Ascending aorta (tissue), 2 donors: ENCODE data around the gene PRR23A. TPM values are rescaled to one million over a fixed set of nuclear protein-coding genes. Genes with fewer than 3 reads are reported as not detected.
"Not testable (repeated sequence)": the region's sequence is repeated elsewhere in the genome, so short reads cannot be mapped to it uniquely, and the experiment has no call there.

Source experiments
- DNase-seq, 2 donors: peaks; one replicate each; pipeline ENCODE4 v3.0.0-alpha.2; 2019; ENCODE audit warnings: low spot score in 2 of 2
- H3K27ac ChIP-seq, 2 donors: fragments of 200-600 bp; sonication (generic); one replicate each; pipeline ENCODE4 v1.5.1; 2016 to 2017; ENCODE audit warnings: mild to moderate bottlenecking in 1 of 2
- H3K27me3 ChIP-seq: fragments of 200-600 bp; sonication (generic); one replicate; pipeline ENCODE4 v1.5.1; 2017
- H3K36me3 ChIP-seq, 2 donors: fragments of 200-600 bp; sonication (generic); one replicate each; pipeline ENCODE4 v1.5.1; 2016
- H3K4me1 ChIP-seq, 2 donors: fragments of 200-600 bp; sonication (generic); one replicate each; pipeline ENCODE4 v1.5.1; 2016 to 2017; ENCODE audit warnings: mild to moderate bottlenecking in 1 of 2
- H3K4me3 ChIP-seq, 2 donors: fragments of 200-600 bp; sonication (generic); one replicate each; pipeline ENCODE4 v1.5.1; 2016 to 2017; ENCODE audit warnings: mild to moderate bottlenecking in 1 of 2
- H3K9me3 ChIP-seq, 2 donors: fragments of 200-600 bp; sonication (generic); one replicate each; pipeline ENCODE4 v1.5.1; 2016
- intact Hi-C: fragments of 100-400 bp; cut with DNase I; formaldehyde crosslinking; loops from one replicate; pipeline ENCODE4 v1.15.1; 2023
- total RNA-seq: library from RNA; depleted of rRNA; stranded (reverse); fragments of >200 nt; gene quantifications from one replicate; pipeline ENCODE4 v1.1.0, GENCODE V29; 2016
- TF ChIP-seq, protein P1 (sequence below), 3 experiments: fragments of 200-600 bp in 2 of 3; fragments of 450-650 bp in 1 of 3; sonication (generic) in 2 of 3; IDR thresholded peaks; one replicate each; pipeline ENCODE4 v1.5.1; 2016 to 2019; ENCODE audit warnings: antibody characterized with exemption in 3 of 3, mild to moderate bottlenecking in 1 of 3, moderate library complexity in 1 of 3

Gene PRR23A
- total RNA-seq, 1 donor from 2014 or later: not detected

DNA sequence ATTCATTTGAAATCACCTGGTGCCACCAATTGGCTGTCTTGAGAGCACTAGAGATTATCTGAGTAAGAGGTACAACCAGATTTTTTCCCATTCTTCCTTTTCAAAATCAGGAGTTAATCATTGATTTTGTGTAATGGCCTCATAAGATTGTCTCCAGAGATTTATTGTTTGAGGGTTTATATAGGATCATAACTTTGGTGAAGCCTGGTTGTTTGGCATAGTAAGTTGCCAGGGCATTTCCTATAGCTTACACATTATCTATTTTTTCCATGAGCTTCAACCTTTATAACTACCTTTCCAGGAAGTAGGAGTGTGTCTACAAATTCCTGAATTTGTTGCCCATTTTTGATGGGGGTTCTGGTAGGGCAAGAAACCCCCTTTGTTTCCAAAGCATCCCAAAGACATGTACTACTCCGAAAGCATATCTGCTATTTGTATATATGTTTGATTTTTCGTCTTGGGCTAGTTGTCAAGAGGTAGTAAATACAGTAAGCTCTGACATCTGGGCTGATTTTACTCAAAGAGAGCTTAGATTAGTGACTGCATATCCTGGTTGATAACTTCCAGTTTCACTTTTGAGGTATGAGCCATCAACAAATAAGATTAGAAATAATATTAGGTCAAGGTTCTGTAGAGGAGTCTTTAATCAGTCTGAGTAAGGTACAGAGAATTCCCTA lies 26.4 kb upstream of the PRR23A start:
- no peak overlapping the region for H3K4me3 ChIP-seq
- TF ChIP-seq, protein P1, sequence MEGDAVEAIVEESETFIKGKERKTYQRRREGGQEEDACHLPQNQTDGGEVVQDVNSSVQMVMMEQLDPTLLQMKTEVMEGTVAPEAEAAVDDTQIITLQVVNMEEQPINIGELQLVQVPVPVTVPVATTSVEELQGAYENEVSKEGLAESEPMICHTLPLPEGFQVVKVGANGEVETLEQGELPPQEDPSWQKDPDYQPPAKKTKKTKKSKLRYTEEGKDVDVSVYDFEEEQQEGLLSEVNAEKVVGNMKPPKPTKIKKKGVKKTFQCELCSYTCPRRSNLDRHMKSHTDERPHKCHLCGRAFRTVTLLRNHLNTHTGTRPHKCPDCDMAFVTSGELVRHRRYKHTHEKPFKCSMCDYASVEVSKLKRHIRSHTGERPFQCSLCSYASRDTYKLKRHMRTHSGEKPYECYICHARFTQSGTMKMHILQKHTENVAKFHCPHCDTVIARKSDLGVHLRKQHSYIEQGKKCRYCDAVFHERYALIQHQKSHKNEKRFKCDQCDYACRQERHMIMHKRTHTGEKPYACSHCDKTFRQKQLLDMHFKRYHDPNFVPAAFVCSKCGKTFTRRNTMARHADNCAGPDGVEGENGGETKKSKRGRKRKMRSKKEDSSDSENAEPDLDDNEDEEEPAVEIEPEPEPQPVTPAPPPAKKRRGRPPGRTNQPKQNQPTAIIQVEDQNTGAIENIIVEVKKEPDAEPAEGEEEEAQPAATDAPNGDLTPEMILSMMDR (IDR thresholded peaks at IDR 0.05): no peak
- H3K27ac ChIP-seq: no peak overlapping the region
- H3K4me1 ChIP-seq: no peaks in the 10 kb centered on the region
- H3K9me3 ChIP-seq: no peaks in the 10 kb centered on the region
- H3K27me3 ChIP-seq: no peaks in the 10 kb centered on the region
- no peaks in the 10 kb centered on the region for H3K36me3 ChIP-seq
- intact Hi-C loops: no loop called here
- DNase-seq: no peak

DNA sequence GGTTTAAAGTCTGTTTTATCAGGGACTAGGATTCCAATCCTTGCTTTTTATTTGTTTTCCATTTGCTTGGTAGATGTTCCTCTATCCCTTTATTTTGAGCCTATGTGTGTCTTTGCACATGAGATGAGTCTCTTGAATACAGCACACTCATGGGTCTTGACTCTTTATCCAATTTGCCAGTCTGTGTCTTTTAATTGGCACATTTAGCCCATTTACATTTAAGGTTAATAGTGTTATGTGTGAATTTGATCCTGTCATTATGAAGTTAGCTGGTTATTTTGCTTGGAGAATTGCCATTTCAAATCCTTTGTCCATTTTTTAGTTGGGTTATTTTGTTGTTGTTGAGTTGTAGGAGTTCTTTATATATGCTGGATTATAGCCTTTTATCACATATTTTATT lies 24.5 kb upstream of the PRR23A start:
- H3K27me3 ChIP-seq, H3K9me3 ChIP-seq, DNase-seq, H3K36me3 ChIP-seq, H3K4me1 ChIP-seq, intact Hi-C loops, H3K4me3 ChIP-seq, H3K27ac ChIP-seq: not testable (repeated sequence)

DNA sequence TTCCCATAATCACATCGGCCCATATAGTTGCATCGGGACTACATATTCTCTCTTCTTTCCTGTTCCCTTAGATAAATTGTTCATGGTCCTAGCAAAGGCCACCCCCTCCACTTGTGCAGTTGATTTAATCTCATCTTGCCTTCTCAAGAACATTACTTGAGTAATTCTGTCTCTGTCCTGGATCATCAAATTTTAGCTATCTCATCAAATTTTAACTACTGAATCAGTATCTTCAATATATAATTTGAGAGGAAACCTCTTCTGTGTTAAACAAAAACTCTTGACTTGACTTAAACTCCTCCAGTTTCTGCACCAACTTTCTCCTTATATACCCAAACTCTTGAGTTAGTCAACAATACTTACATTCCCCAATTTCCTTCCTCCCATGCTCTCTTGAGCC lies 18.9 kb upstream of the PRR23A start:
- DNase-seq: no peak
- no peak overlapping the region for H3K27ac ChIP-seq
- H3K36me3 ChIP-seq: no peaks in the 10 kb centered on the region
- H3K9me3 ChIP-seq: no peaks in the 10 kb centered on the region
- intact Hi-C loops: no loop called here
- H3K4me3 ChIP-seq: no peak overlapping the region
- H3K27me3 ChIP-seq: no peaks in the 10 kb centered on the region
- TF ChIP-seq, protein P1 (IDR thresholded peaks at IDR 0.05): no peak
- H3K4me1 ChIP-seq: no peaks in the 10 kb centered on the region

DNA sequence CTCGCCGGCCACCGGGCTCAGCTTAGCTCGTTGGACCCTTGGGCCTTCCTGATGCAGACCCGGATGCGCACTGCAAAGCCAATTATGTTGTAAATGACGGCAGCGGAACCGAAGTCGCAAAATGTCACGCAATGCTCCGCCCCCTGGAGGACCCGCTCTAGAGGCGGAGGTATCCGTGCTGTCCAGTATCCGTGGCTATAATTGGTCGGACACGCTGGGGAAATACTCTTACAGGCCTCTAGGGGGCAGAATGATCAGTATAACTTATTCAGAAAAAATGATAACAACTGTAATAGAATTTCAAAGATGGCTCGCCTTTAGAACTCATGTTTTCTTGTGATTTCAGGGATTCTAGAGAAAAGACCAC lies 14.8 kb upstream of the PRR23A start, which contains the start of gene PRR23B:
TSS of gene PRR23B (minus strand) at position 59 of the 367 bp plus-strand sequence. CDS start 265 bp downstream, outside the sequence.
- DNase-seq: no peak
- Histone ChIP-seq H3K36me3 (no peaks in the 10 kb centered on the region), H3K27me3 (no peaks in the 10 kb centered on the region), H3K9me3 (no peaks in the 10 kb centered on the region), H3K4me1 (no peaks in the 10 kb centered on the region), H3K4me3 (no peak within 1 kb of the TSS), H3K27ac (no peak within 1 kb of the TSS)
- TF ChIP-seq, protein P1 (IDR thresholded peaks at IDR 0.05): no peak
- intact Hi-C loops: no loop called here

DNA sequence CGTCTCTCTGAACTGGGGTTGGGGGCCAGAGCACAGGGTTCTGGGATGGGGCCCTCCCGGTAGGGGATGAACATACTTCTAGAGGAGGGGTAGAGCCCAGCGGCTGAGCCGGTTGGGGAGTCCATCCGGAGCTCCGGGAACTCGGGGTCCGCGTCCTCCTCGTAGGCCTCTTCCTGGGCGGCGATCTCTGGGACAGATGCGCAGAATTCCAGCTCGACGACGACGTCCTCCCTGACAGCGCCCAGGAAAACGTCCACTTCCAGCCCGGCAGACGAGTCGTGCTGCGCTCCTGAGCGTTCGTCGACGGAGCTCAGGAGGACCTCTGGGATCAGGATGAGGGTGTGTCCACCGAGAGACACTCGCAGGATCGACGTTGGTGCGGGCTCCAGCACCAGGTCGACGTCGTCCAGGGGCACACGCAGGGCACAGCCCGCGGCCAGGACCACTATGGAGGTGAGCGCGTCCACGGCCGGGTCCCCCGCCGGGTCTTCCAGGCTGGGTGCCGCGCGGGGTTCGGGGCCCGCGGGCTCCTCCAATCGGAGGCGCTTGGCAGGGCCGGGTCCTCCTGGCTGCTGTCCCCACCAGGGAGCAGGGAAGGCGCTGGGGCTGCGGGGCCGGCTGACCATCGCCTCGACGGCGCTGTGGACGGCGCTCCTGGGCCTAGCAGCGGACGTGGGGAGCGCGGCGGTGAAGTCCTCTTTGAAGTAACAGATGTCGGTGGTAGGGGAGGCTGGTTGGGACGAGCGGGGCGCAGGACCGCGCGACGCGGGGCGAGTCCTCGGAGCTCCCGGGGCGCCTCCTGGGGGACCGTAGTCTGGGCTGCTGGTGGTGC lies 14.2 kb upstream of the PRR23A start:
- intact Hi-C loops: no loop called here
- TF ChIP-seq, protein P1 (IDR thresholded peaks at IDR 0.05): no peak
- Histone ChIP-seq H3K4me1 (no peaks in the 10 kb centered on the region), H3K27me3 (no peaks in the 10 kb centered on the region), H3K36me3 (no peaks in the 10 kb centered on the region), H3K27ac (no peak overlapping the region), H3K4me3 (no peak overlapping the region), H3K9me3 (no peaks in the 10 kb centered on the region)
- DNase-seq: no peak

DNA sequence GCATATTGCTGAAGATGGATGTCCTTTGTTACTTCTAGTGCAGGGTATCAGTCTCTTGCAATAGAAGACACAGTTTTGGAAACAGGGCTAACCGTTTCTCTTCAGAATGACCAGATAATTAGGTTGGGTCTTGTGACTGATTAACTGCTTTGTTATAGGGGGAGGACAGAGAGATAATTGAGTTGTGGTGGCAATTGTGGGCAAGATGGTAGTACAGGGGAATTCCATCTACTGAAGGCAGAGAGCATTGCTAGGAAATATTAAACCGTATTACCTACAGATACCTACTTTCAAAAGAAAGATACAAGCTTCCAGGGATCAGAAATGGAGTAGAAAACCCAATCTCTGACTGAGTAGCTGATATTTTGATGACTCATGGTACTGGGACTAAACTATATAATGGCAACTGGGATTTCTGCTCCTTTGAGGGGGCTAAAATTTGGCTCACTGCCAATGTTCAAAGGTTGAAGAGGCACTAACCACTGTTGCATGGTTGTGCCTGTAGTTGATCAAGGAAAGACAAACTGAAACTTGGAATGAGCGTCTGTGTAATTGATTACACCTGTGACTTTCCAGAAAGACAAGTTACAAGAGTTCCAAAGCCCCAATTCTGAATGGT lies 10.5 kb upstream of the PRR23A start:
- intact Hi-C loops: no loop called here
- Histone ChIP-seq H3K9me3 (peaks cover 0 to 3% of the 10 kb centered on the region in 2 donors), H3K4me3 (no peak overlapping the region), H3K27me3 (no peaks in the 10 kb centered on the region), H3K36me3 (no peaks in the 10 kb centered on the region), H3K27ac (no peak overlapping the region), H3K4me1 (no peaks in the 10 kb centered on the region)
- TF ChIP-seq, protein P1 (IDR thresholded peaks at IDR 0.05): no peak
- no peak for DNase-seq
